Neutrophil (primary cell): ENCODE measurements around the gene UNKL.

Experiments used
- H3K27ac ChIP-seq: fragments of 200-600 bp; sonication (generic); 2 replicates; pipeline ENCODE4 v1.5.1; 2016; ENCODE audit warnings: mild to moderate bottlenecking, moderate library complexity
- H3K27me3 ChIP-seq: fragments of 200-600 bp; sonication (generic); 2 replicates; pipeline ENCODE4 v1.6.0; 2016; ENCODE audit warnings: mild to moderate bottlenecking
- H3K36me3 ChIP-seq: fragments of 200-600 bp; sonication (generic); 2 replicates; pipeline ENCODE4 v1.5.1; 2017
- H3K4me1 ChIP-seq, 2 experiments: fragments of 200-600 bp in 1 of 2; sonication (generic) in 1 of 2; 1 replicate in 1 of 2; 2 replicates in 1 of 2; pipeline versions ENCODE4 v1.5.1 to v1.6.1; 2013 to 2016; ENCODE audit warnings: low read depth in 1 of 2, low read length in 1 of 2, mild to moderate bottlenecking in 1 of 2, moderate library complexity in 1 of 2; ENCODE audit not compliant: control insufficient read depth in 1 of 2, insufficient read depth in 1 of 2
- H3K4me3 ChIP-seq, 2 experiments: fragments of 200-600 bp in 1 of 2; sonication (generic) in 1 of 2; 1 replicate in 1 of 2; 2 replicates in 1 of 2; pipeline ENCODE4 v1.5.1; 2013 to 2016; ENCODE audit warnings: low read depth in 1 of 2, low read length in 1 of 2, mild to moderate bottlenecking in 1 of 2, moderate library complexity in 1 of 2
- H3K9me3 ChIP-seq: fragments of 200-600 bp; sonication (generic); 2 replicates; pipeline ENCODE4 v1.5.1; 2016
- CTCF ChIP-seq: fragments of 200-600 bp; sonication (generic); IDR thresholded peaks from 2 replicates; pipeline ENCODE4 v1.5.1; 2016; ENCODE audit warnings: antibody characterized with exemption

UNKL gene

GRCh38 chr16:1378804-1379303 lies 35.6 kb downstream of the UNKL start:
- no peak for TF ChIP-seq CTCF
- Histone ChIP-seq H3K27me3 (peaks cover 16% of the 10 kb centered on the region), H3K36me3 (peaks cover 86% of the 10 kb centered on the region), H3K4me3 (peak overlapping the region; percentile 40 to 65), H3K27ac (peak overlapping the region; percentile 56), H3K4me1 (peaks cover 8 to 21% of the 10 kb centered on the region in 2 experiments), H3K9me3 (no peaks in the 10 kb centered on the region)

GRCh38 chr16:1378087-1378803 lies 36.3 kb downstream of the UNKL start:
- Histone ChIP-seq H3K9me3 (no peaks in the 10 kb centered on the region), H3K36me3 (peaks cover 80% of the 10 kb centered on the region), H3K27ac (no peak overlapping the region), H3K4me3 (peak overlapping the region in 1 of 2 experiments; percentile 65), H3K4me1 (peaks cover 8 to 21% of the 10 kb centered on the region in 2 experiments), H3K27me3 (peaks cover 16% of the 10 kb centered on the region)
- no peak for TF ChIP-seq CTCF

- peaks cover 16% of the 10 kb centered on the region for H3K27me3 ChIP-seq
- TF ChIP-seq CTCF, result no peak
Observed at GRCh38 chr16:1377406-1378010, 37.0 kb downstream of the UNKL start.

GRCh38 chr16:1375741-1376410 lies 38.6 kb downstream of the UNKL start:
- Histone ChIP-seq H3K9me3 (no peaks in the 10 kb centered on the region), H3K4me3 (no peak overlapping the region), H3K27ac (no peak overlapping the region), H3K36me3 (peaks cover 73% of the 10 kb centered on the region), H3K4me1 (peaks cover 8 to 21% of the 10 kb centered on the region in 2 experiments), H3K27me3 (peaks cover 16% of the 10 kb centered on the region)
- TF ChIP-seq CTCF, result no peak

More at GRCh38 chr16:1377406-1378010, 37.0 kb downstream of the UNKL start:
- H3K9me3 ChIP-seq, result no peaks in the 10 kb centered on the region
- peaks cover 8 to 21% of the 10 kb centered on the region in 2 experiments for H3K4me1 ChIP-seq
- peaks cover 76% of the 10 kb centered on the region for H3K36me3 ChIP-seq
- no peak overlapping the region for H3K4me3 ChIP-seq
- H3K27ac ChIP-seq, result no peak overlapping the region

GRCh38 chr16:1375298-1375640 lies 39.2 kb downstream of the UNKL start:
- H3K36me3 ChIP-seq, result peaks cover 72% of the 10 kb centered on the region
- H3K4me1 ChIP-seq, result peaks cover 8 to 21% of the 10 kb centered on the region in 2 experiments
- no peak for TF ChIP-seq CTCF
- no peak overlapping the region for H3K4me3 ChIP-seq
- H3K27me3 ChIP-seq, result peaks cover 16% of the 10 kb centered on the region
- no peaks in the 10 kb centered on the region for H3K9me3 ChIP-seq
- H3K27ac ChIP-seq, result no peak overlapping the region
